PC-9 (cell line): ENCODE results near the gene UBXN6. TPM values are rescaled to one million over a fixed set of nuclear protein-coding genes. Genes with fewer than 3 reads are reported as not detected.

ENCODE experiments used
- BruUV-seq: library from RNA; stranded (reverse); fragments of 400-500 nt; replicated peaks from 2 replicates; lab custom pipeline; 2021; lab: Mats Ljungman, UMichigan
- CTCF ChIA-PET: fragments of 300-600 bp; sonication (Branson Sonifier 250); formaldehyde crosslinking; loops from one replicate; lab custom pipeline; 2022; ENCODE audit warnings: antibody characterized with exemption; lab: Charles Lee
- POLR2A ChIA-PET: fragments of 300-600 bp; sonication (Branson Sonifier 250); formaldehyde crosslinking; loops from one replicate; lab custom pipeline; 2022; ENCODE audit warnings: antibody characterized with exemption; ENCODE audit not compliant: unreplicated experiment; lab: Charles Lee
- DNase-seq, 2 experiments: peaks; one replicate each; pipeline versions ENCODE4 v3.0.0 to v3.0.0-alpha.2; 2015 to 2022; ENCODE audit warnings: mixed read lengths in 1 of 2
- H2AFZ ChIP-seq: fragments of 200-600 bp; sonication (generic); 2 replicates; pipeline ENCODE4 v1.8.1; 2017; ENCODE audit warnings: antibody characterized with exemption
- H3F3A ChIP-seq: fragments of 200-600 bp; sonication (generic); 2 replicates; pipeline ENCODE4 v1.8.1; 2017; ENCODE audit warnings: antibody characterized with exemption, mild to moderate bottlenecking, low read depth; ENCODE audit not compliant: insufficient read depth
- H3K27ac ChIP-seq: fragments of 200-600 bp; sonication (generic); 2 replicates; pipeline ENCODE4 v1.6.1; 2016; ENCODE audit warnings: mixed run types
- H3K27me3 ChIP-seq: fragments of 200-600 bp; sonication (generic); 2 replicates; pipeline ENCODE4 v1.6.1; 2016; ENCODE audit warnings: low read depth, mixed run types; ENCODE audit not compliant: insufficient read depth
- H3K36me3 ChIP-seq: fragments of 200-600 bp; sonication (generic); 2 replicates; pipeline ENCODE4 v1.6.1; 2016; ENCODE audit warnings: low read depth, mixed run types
- H3K4me1 ChIP-seq: fragments of 200-600 bp; sonication (generic); replicated peaks from 2 replicates; pipeline ENCODE4 v1.6.1; 2016; ENCODE audit warnings: mixed run types; ENCODE audit not compliant: insufficient read depth
- H3K4me2 ChIP-seq: fragments of 200-600 bp; sonication (generic); 2 replicates; pipeline ENCODE4 v1.6.1; 2017; ENCODE audit warnings: mixed run types
- H3K4me3 ChIP-seq: fragments of 200-600 bp; sonication (generic); 2 replicates; pipeline ENCODE4 v1.6.1; 2016; ENCODE audit warnings: mixed run types
- H3K79me2 ChIP-seq: fragments of 200-600 bp; sonication (generic); 2 replicates; pipeline ENCODE4 v1.6.1; 2017; ENCODE audit warnings: low read depth, mixed run types
- H3K9me2 ChIP-seq: fragments of 200-600 bp; sonication (generic); 2 replicates; pipeline ENCODE4 v1.8.1; 2017; ENCODE audit warnings: mild to moderate bottlenecking; ENCODE audit not compliant: insufficient read depth
- H3K9me3 ChIP-seq: fragments of 200-600 bp; sonication (generic); 2 replicates; pipeline ENCODE4 v1.8.1; 2016; ENCODE audit warnings: low read depth; ENCODE audit not compliant: insufficient read depth
- H4K20me1 ChIP-seq: fragments of 200-600 bp; sonication (generic); 2 replicates; pipeline ENCODE4 v1.8.1; 2017; ENCODE audit not compliant: insufficient read depth
- CTCF ChIP-seq: fragments of 200-600 bp; sonication (generic); conservative IDR thresholded peaks from 2 replicates; pipeline ENCODE4 v1.6.1; 2017; ENCODE audit warnings: mixed run types, antibody characterized with exemption, mild to moderate bottlenecking, moderate library complexity
- EZH2 ChIP-seq: fragments of 200-600 bp; sonication (generic); IDR thresholded peaks from 2 replicates; pipeline ENCODE4 v1.8.0; 2017; ENCODE audit warnings: antibody characterized with exemption, low read depth
- intact Hi-C: fragments of 100-400 bp; cut with micrococcal nuclease; formaldehyde crosslinking; loops from one replicate; pipeline ENCODE4 v1.10.0; 2022; ENCODE audit not compliant: unreplicated experiment
- total RNA-seq: library from RNA; stranded (reverse); gene quantifications from 2 replicates; pipeline ENCODE4 v1.2.3, GENCODE V29; 2021

UBXN6 gene
- total RNA-seq, 1 experiment from 2014 or later: 79.4 TPM

- ChIA-PET POLR2A (interaction anchor here (0.6 kb wide), 1 partner anchor 57 kb away, joined by 5 read pairs; the partner anchor contains the start of gene LRG1), CTCF (no interaction called here)
- no peaks in the 10 kb centered on the region for H3K79me2 ChIP-seq
- no peaks in the 10 kb centered on the region for H4K20me1 ChIP-seq
- intact Hi-C loops: no loop called here
- no peak overlapping the region for H3K4me3 ChIP-seq
- H3K4me2 ChIP-seq: no peak overlapping the region
- no peak overlapping the region for H2AFZ ChIP-seq
- no peaks in the 10 kb centered on the region for H3K36me3 ChIP-seq
- no peak for DNase-seq
- H3K27ac ChIP-seq: no peak overlapping the region
- no peaks in the 10 kb centered on the region for H3F3A ChIP-seq
- no TSS peak for BruUV-seq
- no peaks in the 10 kb centered on the region for H3K9me2 ChIP-seq
- H3K27me3 ChIP-seq: no peaks in the 10 kb centered on the region
- TF ChIP-seq EZH2 (no peak), CTCF (no peak)
- H3K9me3 ChIP-seq: no peaks in the 10 kb centered on the region
- H3K4me1 ChIP-seq: no peaks in the 10 kb centered on the region
Observed at GRCh38 chr19:4483385-4483784, 25.8 kb upstream of the UBXN6 start.

- H2AFZ ChIP-seq: no peak overlapping the region
- ChIA-PET POLR2A (interaction anchor here (0.6 kb wide), 2 partner anchors 45 to 57 kb away, joined by 5 to 10 read pairs; partner anchors contain the start of gene LRG1), CTCF (no interaction called here)
- H3F3A ChIP-seq: no peaks in the 10 kb centered on the region
- H3K4me2 ChIP-seq: no peak overlapping the region
- no peak overlapping the region for H3K27ac ChIP-seq
- no peaks in the 10 kb centered on the region for H3K9me3 ChIP-seq
- DNase-seq: no peak
- no peaks in the 10 kb centered on the region for H4K20me1 ChIP-seq
- H3K36me3 ChIP-seq: no peaks in the 10 kb centered on the region
- H3K79me2 ChIP-seq: no peaks in the 10 kb centered on the region
- intact Hi-C loops: no loop called here
- no peaks in the 10 kb centered on the region for H3K9me2 ChIP-seq
- no peaks in the 10 kb centered on the region for H3K4me1 ChIP-seq
- no peak for TF ChIP-seq EZH2
- TF ChIP-seq CTCF: no peak
- no peaks in the 10 kb centered on the region for H3K27me3 ChIP-seq
- no peak overlapping the region for H3K4me3 ChIP-seq
- BruUV-seq: no TSS peak
Observed at GRCh38 chr19:4482721-4483364, 25.2 kb upstream of the UBXN6 start.

GRCh38 chr19:4477034-4477801 lies 19.6 kb upstream of the UBXN6 start:
- no peaks in the 10 kb centered on the region for H3K4me1 ChIP-seq
- no peaks in the 10 kb centered on the region for H3K36me3 ChIP-seq
- H3K9me3 ChIP-seq: no peaks in the 10 kb centered on the region
- ChIA-PET POLR2A (no interaction called here), CTCF (no interaction called here)
- no peak for DNase-seq
- H3K4me3 ChIP-seq: no peak overlapping the region
- TF ChIP-seq EZH2: no peak
- no peak for TF ChIP-seq CTCF
- BruUV-seq: no TSS peak
- H3F3A ChIP-seq: no peaks in the 10 kb centered on the region
- intact Hi-C loops: no loop called here
- H3K4me2 ChIP-seq: no peak overlapping the region
- H3K9me2 ChIP-seq: no peaks in the 10 kb centered on the region
- H3K27ac ChIP-seq: no peak overlapping the region
- H4K20me1 ChIP-seq: no peaks in the 10 kb centered on the region
- no peaks in the 10 kb centered on the region for H3K27me3 ChIP-seq
- H2AFZ ChIP-seq: no peak overlapping the region
- peaks cover 11% of the 10 kb centered on the region for H3K79me2 ChIP-seq
